Nephron progenitor cell (in vitro differentiated cells): ENCODE results near the gene AMH.

Experiments used
- DNase-seq: peaks from one replicate; pipeline ENCODE4 v3.0.0; 2021
- H3K27ac Mint-ChIP-seq: 2 replicates; pipeline ENCODE4 v1.8.0; 2021; ENCODE audit warnings: mild to moderate bottlenecking, moderate library complexity, mixed read lengths
- H3K27me3 Mint-ChIP-seq: 2 replicates; pipeline ENCODE4 v1.8.0; 2021; ENCODE audit warnings: mild to moderate bottlenecking, low read depth, mixed read lengths; ENCODE audit not compliant: poor library complexity
- H3K36me3 Mint-ChIP-seq: 2 replicates; pipeline ENCODE4 v1.8.0; 2021; ENCODE audit warnings: low read depth, mixed read lengths
- H3K4me1 Mint-ChIP-seq: 2 replicates; pipeline ENCODE4 v1.8.0; 2021; ENCODE audit warnings: mixed read lengths
- H3K4me3 Mint-ChIP-seq: 2 replicates; pipeline ENCODE4 v1.8.0; 2021; ENCODE audit warnings: mild to moderate bottlenecking, moderate library complexity, mixed read lengths
- H3K9me3 Mint-ChIP-seq: 2 replicates; pipeline ENCODE4 v1.8.0; 2021; ENCODE audit warnings: mild to moderate bottlenecking, moderate library complexity, mixed read lengths
- CTCF ChIP-seq: fragments of 200-600 bp; sonication (generic); IDR thresholded peaks from 2 replicates; pipeline ENCODE4 v1.5.0; 2021; ENCODE audit warnings: antibody characterized with exemption

The AMH gene

GRCh38 chr19:2255112-2255845 is 6.2 kb downstream of the AMH start:
- Mint-ChIP-seq H3K9me3 (no peaks in the 10 kb centered on the region), H3K27me3 (peaks cover 26% of the 10 kb centered on the region), H3K36me3 (no peaks in the 10 kb centered on the region), H3K27ac (no peak overlapping the region), H3K4me1 (peaks cover 4% of the 10 kb centered on the region), H3K4me3 (no peak overlapping the region)
- no peak for TF ChIP-seq CTCF
- no peak for DNase-seq

GRCh38 chr19:2255982-2256685 is 7.0 kb downstream of the AMH start, which contains the start of gene JSRP1:
JSRP1 (minus strand) TSS chr19:2256417; CDS start chr19:2255314, 1,103 bp downstream.
- DNase-seq, result no peak
- no peak within 1 kb of the TSS for H3K27ac Mint-ChIP-seq
- H3K4me3 Mint-ChIP-seq, result no peak within 1 kb of the TSS
- H3K36me3 Mint-ChIP-seq, result no peaks in the 10 kb centered on the region
- TF ChIP-seq CTCF, result no peak
- peaks cover 29% of the 10 kb centered on the region for H3K27me3 Mint-ChIP-seq
- no peaks in the 10 kb centered on the region for H3K9me3 Mint-ChIP-seq
- H3K4me1 Mint-ChIP-seq, result peaks cover 4% of the 10 kb centered on the region

GRCh38 chr19:2259336-2259735 is 10.2 kb downstream of the AMH start:
- no peak overlapping the region for H3K27ac Mint-ChIP-seq
- H3K9me3 Mint-ChIP-seq, result no peaks in the 10 kb centered on the region
- no peak overlapping the region for H3K4me3 Mint-ChIP-seq
- no peak for DNase-seq
- H3K36me3 Mint-ChIP-seq, result no peaks in the 10 kb centered on the region
- H3K4me1 Mint-ChIP-seq, result no peaks in the 10 kb centered on the region
- no peak for TF ChIP-seq CTCF
- peaks cover 10% of the 10 kb centered on the region for H3K27me3 Mint-ChIP-seq

GRCh38 chr19:2260341-2260805 is 11.2 kb downstream of the AMH start:
- no peak overlapping the region for H3K4me3 Mint-ChIP-seq
- no peaks in the 10 kb centered on the region for H3K36me3 Mint-ChIP-seq
- no peak for TF ChIP-seq CTCF
- H3K4me1 Mint-ChIP-seq, result no peaks in the 10 kb centered on the region
- no peak for DNase-seq
- peaks cover 6% of the 10 kb centered on the region for H3K27me3 Mint-ChIP-seq
- no peaks in the 10 kb centered on the region for H3K9me3 Mint-ChIP-seq
- no peak overlapping the region for H3K27ac Mint-ChIP-seq

DNA sequence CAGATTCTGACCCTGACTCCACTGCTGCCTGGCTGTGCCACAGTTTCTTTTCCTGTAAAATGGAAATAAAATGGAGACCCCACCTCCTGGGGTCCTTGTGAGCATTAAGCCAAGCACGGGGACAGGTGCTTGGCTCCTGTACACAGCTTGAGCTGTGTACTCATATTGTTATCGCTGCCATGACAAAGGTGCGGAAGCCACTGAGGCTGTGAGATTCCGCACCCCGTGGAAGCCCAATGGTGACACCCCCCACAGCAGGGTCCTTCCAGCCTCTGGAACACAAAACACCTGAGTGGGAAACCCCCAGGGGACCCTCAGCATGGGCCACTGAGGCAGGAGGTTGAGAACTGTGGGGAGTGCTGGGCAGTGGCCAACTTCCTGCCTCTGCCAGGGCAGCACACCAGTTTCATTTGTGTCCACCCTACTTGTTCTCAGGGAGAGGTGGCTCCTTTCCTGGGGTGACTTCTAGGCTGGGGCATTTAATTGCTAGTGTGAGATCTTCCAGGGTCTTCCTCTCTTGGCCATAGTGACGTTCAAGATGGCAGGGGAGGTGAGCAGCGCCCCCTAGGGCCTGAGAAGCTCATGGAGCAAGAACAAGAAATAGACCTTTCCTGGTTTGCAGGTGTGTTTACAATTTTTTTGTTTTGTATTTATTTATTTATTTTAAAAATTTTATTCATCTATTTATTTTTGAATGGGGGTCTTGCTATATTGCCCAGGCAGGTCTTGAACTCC is 12.5 kb downstream of the AMH start:
- peaks cover 12% of the 10 kb centered on the region for H3K27me3 Mint-ChIP-seq
- no peak for DNase-seq
- no peaks in the 10 kb centered on the region for H3K9me3 Mint-ChIP-seq
- no peak overlapping the region for H3K4me3 Mint-ChIP-seq
- no peaks in the 10 kb centered on the region for H3K36me3 Mint-ChIP-seq
- H3K27ac Mint-ChIP-seq, result no peak overlapping the region
- peak; percentile 41 for TF ChIP-seq CTCF
- peaks cover 4% of the 10 kb centered on the region for H3K4me1 Mint-ChIP-seq
